Activated CD4-positive, CD25-positive, alpha-beta regulatory T cell (primary cell): ENCODE data around the gene ANKS1B.
"Not testable (repeated sequence)": the region's sequence is repeated elsewhere in the genome, so short reads cannot be mapped to it uniquely, and the experiment has no call there.

ENCODE experiments used
- DNase-seq, 4 experiments: peaks; one replicate each; lab custom pipeline; 2025; lab: John Stamatoyannopoulos, UW

The ANKS1B gene

DNA sequence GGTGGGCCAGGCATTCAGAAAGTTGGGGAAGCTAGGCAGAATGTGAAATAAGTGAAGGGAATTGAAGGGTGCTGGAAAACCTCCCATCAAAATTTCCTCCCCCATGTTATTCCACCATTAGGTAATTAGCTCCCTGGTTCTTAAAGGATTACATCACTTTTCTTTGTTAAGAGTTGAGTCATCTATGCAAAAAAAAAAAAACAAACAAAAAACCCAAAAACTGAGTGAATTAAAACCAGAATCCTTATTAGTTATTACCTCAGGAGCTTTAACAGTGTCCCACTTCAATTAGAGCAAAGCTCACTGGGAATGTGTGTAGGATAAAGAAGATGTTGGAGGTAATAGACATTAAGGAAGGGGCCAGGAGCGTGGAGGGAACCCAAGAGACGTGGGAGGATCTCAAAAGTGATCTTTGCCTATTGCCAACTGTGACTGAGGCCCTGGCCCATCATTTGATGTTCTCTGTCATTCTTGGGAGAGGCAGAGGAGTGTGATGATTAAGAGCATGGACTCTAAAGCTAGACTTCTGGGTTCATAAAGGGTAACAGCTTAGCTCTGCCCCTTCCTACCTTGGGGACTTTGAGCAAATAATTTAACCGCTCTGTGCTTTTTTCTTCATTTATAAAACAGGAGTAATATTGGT is 975.0 kb downstream of the ANKS1B start:
- no peak for DNase-seq

GRCh38 chr12:99005601-99006000 is 979.1 kb downstream of the ANKS1B start:
- no peak for DNase-seq

DNA sequence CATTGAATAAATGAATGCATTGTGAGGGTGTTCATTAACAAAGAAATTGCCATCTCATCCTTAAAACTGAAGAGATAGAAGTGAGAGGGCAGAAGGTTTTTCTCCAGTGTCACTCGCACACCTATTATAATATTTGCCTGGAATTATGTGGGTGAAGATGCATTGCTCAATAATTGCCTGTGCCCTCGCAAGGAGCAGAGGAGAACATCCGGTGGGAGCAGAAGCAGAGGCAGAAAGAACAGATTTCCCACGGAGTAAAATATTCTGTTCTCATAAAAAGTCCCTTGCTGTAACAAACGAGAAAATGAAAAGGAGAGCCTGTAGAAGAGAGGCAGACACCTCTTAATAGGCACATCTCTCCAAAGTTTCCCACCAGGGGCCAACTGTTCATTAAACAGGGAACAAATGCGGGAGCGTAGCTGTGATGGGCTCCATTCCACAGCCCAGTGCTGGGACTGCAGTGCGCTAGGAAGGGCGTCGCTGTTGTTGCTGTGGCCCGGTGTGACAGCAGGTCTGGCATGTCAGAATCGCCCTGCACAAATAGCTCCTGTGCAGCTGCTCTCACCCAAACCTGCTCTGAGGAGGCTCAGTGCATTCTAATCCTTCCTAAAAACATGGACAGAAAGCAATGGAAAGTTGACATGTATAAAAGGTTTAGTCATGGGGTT is 979.8 kb downstream of the ANKS1B start:
- DNase-seq = no peak

DNA sequence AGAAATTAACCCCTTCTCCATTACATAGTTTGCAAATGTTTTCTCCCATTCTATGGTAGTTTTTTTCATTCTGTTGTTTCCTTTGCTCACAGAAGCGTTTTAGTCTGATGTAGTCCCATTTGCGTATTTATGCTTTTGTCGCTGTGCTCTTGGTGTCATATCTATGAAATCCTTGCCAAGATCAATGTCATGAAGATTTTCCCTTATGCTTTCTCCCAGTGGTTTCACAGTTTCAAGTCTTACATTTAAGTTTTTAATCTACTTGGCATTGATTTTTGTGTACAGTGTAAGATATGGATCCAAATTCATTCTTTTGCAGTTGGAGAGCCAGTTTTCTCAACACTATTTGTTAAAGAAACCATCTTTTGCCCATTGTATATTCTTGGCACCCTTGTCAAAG is 982.0 kb downstream of the ANKS1B start:
- DNase-seq = no peak

DNA sequence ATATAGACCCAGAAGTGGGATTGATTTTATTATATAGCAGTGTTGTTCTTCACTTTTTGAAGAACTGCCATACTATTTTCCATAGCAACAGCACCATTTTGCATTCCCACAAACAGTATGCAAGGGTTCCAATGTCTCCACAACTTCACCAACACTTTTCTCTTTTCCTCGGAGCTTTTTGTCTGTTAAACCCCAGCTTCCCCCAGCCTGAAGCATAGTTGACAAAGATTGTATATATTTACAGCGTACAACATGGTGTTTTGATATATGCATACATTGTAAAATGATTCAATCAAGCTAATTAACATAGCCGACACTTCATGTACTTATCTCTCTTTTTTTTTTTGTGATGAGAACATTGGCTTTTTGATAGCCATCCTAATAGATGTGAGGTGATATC is 982.6 kb downstream of the ANKS1B start:
- DNase-seq = no peak

DNA sequence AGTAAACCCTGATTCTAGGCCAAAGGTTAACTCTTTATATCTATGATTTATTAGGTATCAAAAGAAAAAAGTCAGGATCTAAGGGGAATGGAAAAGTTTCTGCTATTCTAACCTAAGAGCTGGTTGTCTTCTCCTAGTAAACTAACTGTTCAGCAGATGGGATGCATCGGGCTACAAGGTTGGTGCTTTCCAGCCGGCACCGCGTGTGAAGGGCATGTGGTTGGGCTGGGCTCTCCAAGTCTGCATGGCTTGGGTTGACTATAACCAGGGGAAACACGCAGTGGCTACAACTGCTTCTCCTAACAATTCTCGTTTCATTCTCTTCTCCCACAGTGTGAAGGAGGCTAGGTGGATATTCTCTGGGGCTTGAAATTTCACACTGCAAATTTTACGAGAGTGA is 985.2 kb downstream of the ANKS1B start:
- no peak for DNase-seq

GRCh38 chr12:98998697-98999299 is 985.9 kb downstream of the ANKS1B start:
- DNase-seq = no peak

DNA sequence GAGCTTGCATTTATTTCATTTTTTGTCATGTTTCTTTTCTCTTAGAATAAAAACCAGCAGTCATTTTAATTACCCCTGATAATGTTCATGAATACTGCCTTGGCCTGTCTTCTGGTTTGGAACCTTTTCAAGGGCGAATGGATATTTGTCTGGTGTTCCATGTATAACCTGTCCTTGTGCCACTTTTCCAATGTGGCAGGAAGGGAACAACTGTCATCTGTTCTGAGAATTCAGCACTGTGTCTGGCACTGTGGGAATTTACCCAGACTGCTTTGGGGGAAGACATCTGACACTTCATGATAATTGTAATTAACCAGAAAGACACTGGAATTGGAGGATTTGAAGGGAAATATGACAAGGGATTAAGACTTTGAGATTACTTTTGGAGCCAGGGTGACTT is 986.8 kb downstream of the ANKS1B start:
- no peak for DNase-seq

GRCh38 chr12:98990648-98991047 is 994.1 kb downstream of the ANKS1B start:
- no peak for DNase-seq

GRCh38 chr12:98985156-98985555 is 999.6 kb downstream of the ANKS1B start:
- no peak for DNase-seq

DNA sequence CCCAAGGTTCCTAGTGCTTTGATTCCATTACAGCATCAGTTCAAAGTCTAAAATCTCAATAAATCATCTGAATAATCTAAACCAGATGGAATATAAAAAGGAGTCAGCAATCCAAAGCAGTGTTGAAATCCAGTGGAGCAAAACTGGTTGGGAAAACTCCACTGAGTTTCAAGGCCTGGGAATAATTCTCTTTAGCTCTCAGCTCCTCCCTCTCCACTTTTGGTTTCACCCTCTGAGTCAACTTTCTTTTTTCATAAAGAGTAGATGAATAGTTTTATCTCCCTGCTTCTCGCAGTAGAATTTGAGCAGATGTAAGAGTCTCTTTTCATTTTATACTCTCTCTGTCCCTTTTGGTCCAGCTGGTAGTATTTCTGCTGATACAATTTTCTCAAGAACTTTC is 1001.1 kb downstream of the ANKS1B start:
- no peak for DNase-seq

DNA sequence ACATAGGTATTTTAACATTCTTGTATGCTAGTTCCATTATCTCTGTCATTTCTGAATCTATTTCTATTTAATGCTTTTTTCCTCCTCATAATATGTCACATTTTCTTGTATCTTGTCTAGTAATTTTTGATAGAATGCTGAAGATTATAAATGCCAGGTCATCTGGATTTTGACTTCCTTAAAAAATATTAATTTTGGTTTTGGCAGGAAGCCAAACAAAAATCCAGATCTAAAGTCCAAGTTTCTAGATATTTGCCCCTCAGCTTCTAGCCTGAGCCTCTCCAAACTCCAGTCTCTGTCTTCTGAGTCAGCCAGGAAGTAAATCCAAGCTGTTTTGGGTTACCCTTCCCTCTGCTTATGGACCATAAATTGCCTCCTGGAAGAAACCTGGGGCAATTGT is 1004.2 kb downstream of the ANKS1B start:
- DNase-seq = no peak

DNA sequence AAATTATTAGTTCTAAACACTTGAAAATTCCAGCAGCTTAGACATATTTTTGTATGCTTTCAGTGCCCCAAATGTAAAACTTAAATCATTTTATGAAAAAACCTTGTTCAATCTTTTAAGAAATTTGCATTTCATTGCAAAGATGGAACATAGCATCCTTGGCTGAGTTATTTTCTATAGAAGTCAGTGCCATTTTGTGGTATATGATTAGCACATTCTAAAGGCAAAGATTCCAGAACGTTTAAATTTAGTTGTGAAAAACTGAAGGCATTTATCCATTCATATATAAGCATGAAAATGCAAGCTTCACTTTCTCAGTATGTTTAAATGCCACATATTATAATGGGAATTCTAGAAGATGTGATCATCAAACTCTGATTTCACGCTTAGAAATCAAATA is 1007.5 kb downstream of the ANKS1B start:
- DNase-seq = no peak

DNA sequence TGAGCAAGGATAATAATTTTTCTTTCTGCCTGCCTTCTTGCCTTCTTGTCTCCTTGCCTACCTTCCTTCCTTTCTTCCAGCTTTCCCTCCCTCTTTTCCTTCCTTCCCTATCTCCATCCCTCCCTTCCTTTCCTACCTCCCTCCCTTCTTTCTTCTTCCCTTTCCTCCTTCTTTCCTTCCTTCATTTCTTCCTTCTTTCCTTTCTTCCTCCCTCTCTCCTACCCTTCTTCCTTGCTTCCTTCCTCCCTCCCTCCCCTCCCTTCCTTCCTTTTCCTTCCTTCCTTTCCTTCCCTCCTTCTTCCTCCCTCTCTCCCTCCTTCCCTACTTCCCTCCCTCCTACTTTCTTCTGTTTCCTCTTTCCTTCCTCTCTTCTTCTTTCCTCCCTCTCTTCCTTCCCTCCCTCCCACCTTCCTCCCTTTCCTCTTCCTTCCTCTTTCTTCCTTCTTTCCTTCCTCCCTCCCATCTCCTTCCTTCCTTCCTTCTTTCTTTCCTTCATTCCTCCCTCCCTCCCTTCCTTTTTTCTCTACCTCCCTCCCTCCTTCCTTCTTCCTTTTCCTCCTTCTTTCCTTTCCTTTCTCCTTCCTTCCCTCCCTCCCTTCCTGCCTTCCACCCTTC is 1009.9 kb downstream of the ANKS1B start:
- no peak for DNase-seq

DNA sequence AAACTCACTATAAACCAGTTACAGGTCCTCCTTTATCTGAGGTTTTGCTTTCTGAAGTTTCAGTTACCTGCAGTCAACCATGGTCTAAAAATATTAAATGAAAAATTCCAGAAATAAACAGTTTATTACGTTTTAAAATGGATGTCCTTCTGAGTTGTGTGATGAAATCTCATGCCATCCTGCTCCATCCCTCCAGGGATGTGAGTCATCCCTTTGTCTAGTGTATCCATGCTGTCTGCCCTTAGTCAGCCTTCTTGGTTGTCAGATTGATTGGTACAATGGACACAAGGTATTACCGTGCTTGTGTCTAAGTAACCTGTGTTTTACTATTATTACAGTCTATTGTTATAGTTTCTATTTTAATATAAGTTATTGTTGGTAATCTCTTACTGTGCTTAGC is 1011.3 kb downstream of the ANKS1B start:
- no peak for DNase-seq

DNA sequence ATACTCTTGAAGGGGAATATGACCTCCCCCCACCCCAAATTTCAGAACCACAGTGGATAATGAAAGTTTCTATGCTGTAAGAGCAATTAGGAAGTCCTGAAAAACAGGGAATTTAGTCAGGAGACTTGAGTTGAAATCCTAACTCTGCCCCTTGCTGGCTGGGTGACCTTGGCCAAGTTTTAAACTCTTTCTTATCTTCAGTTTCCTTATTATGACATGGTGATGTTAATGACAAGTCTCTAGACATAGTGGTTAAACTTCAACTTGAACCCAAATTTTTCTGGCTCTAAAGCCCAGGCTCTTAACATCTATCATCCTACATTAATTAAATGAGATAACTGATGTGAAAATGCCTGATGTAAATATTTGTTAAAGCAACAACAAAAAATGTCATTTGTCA is 1013.8 kb downstream of the ANKS1B start:
- no peak for DNase-seq

DNA sequence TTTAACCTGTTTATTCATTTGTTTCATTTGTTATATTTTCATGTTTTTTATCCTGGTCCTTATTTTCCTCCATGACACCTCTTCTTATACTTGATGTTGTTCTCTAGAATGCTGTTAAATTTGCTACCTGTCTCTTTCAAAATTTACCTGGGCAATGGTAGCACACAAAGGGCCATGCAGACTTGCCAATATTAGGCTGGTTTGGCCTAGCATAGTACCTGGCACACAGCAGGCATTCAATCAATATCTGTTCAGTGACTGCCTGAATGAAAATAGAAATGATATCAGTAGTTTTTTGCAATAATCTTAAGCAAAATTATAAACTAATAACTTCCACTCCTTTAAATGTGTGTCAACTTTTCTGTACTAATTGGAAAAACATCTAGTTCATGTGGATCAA is 1014.5 kb downstream of the ANKS1B start:
- no peak for DNase-seq

DNA sequence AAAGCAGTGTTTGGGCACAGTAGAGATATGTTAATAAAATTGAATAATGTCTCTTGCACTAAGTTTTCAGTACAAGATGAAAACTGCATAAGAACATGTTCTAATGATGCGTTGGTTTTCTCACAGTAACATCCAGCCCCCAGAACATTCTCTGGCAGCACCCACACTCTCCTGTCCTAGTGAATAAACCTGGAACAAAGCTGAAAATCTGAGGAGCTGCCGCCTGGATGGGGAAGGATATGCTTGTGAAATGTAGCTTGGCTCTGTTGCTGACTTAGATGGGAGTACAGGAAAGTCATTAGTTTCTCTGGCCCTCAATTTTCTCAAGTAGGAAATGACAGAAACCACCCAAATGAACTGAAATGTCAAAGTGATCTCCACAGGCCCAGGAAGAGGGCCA is 1015.8 kb downstream of the ANKS1B start:
- no peak for DNase-seq

DNA sequence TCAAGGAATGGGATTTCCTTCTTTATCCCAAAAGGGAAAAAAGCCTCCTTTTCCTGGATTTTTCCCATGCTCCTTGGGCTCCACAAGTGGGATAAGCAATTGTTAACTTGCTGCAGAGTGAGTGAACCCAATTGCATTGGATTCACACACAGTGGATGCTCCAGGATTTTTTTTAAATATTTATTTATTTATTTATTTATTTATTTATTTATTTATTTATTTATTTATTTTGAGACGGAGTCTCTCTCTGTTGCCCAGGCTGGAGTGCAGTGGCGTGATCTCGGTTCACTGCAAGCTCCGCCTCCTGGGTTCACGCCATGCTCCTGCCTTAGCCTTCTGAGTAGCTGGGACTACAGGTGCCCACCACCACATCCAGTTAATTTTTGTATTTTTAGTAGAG is 1027.6 kb downstream of the ANKS1B start:
- not testable (repeated sequence) for DNase-seq

- no peak for DNase-seq
Observed at GRCh38 chr12:98955284-98955683, 1029.5 kb downstream of the ANKS1B start.

DNA sequence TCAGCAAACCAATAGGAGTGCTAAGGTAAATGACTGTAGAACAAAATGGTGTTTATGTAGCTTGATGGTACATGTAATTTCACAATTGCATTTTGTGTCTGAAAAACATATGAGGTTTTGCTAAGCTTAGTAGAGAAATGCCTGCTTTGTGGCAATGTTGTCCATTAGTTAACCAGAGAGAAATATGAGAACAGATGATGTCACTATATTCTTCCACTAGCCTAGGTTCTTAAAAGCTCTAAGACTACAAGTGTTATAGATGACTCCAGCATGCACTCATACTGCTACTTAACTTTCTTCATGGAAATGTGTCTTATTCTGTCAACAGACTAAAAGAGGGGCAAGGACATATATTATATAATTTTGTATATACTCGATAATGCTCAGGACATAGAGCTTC is 1030.2 kb downstream of the ANKS1B start:
- DNase-seq = no peak

DNA sequence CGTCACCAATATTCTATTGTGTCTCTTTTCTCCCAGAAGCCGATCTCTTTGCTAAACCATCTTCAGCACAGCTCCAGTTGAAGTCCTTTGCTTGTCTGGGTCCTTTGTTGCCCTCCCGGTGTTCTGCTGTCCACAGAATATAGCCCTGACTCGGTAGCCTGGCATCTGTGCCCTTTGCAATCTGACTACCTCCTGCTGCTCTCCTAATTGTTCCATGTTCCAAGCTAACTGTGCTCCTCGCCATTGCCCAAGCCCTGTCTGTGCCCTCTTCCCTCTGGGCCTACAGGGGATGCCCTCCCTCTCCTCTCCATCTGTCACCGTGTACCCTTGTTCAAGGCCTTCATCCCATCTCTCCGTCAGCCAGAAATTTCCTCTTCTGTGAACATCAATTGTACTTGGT is 1033.3 kb downstream of the ANKS1B start:
- DNase-seq = no peak

DNA sequence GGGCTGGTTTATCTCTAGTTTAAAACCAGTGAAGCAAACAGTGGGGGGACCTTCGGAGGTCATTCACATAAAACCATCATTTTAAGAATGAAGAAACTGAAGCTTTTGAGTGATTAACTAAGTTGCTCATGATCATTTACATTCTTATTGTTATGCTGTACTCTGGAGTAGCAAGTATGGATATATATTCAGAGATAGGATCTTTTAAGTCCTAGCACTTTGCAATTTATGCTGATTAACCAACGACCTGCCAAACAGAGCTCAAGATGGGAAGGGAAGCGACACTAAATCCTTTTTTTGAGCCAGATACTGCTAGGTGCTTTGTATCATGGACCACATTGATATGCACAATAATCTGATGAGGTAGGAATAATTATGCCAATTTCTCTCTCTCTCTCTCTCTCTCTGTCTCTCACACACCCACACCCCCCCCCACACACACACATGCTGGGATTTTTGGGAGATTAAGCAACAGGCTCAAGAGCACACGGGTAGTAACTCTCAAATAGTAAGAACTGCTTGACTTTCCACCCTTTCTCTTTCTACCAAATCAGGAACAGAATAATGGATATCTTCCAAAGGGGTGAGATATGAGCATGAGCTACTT is 1036.3 kb downstream of the ANKS1B start:
- DNase-seq = no peak
